GM21737 (cell line): ENCODE measurements around the gene CILP.

Experiments
- ATAC-seq: cut with Tn5 transposase; IDR thresholded peaks from one replicate; pipeline ENCODE4 v1.9.1; 2021; ENCODE audit warnings: mild to moderate bottlenecking, moderate library complexity; ENCODE audit not compliant: unreplicated experiment

CILP gene

DNA sequence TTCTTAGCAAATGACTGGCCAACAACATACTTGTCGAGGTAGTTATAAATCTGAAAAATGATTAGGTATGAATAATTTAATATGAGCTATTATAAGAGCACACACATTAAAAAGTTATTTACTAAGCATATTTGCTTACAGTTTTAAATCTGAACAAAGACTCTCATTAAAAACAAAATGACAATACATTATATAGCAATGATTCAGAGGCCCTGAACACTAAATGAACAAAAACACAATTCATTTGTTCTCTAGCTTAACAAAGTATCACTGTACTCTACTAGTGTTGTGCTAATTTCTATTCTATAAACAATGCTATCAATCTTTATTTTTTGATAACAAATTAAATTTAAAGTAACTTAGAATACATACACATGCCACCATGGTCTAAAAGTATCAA lies 47.1 kb downstream of the CILP start:
- no peak for ATAC-seq

DNA sequence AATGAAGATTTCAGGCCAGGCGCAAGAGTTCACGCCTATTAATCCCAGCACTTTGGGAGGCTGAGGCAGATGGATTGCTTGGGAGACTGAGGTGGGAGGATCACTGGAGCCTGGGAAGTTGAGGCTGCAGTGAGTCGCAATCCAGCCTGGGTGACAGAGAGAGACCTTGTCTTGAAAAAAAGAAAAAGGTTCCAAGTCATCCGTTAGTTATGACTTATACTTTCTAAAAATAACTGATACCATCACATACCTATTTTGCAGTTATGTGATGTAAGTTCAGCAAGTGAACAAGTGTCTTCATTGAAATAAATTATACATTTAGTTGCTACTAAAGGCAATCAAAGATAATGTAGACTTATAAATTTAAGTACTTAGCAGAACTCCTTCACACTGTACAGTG lies 48.2 kb downstream of the CILP start:
- ATAC-seq, result no peak

DNA sequence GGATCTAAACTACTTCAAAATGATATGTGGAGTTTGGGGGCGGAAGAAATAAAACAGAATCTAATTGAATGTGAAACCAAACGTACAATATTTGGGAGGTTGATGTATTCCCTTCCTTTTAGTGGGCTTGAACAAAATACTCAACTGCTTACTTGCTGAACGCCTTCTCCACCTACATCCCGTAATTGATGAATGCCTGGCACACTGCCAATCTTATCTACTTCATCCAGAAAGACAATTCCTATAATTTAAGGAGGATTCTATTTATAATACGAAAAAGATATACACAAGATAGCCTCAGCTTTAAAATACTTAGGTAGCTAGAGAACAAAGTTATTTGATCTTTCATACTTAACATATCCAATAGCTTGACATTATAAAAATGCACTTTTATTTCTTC lies 54.6 kb downstream of the CILP start:
- no peak for ATAC-seq

DNA sequence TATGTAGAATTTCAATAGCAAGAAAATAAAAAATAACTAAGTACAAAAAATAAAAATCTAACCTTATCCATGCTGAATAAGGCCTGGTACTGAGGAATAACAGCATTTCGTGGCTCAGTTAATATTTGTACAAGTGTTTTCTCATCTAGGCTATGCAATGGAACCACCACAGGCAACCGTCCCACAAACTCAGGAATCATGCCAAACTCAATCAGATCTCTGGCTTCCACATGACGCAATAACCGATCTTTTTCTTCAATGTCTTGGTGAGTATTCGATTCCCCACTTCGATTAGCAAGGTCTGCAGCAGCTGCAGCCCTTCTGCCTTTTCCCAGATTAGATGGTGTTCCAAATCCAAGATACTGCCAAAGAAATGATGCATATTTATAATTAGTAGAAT lies 56.6 kb downstream of the CILP start:
- ATAC-seq, result no peak

DNA sequence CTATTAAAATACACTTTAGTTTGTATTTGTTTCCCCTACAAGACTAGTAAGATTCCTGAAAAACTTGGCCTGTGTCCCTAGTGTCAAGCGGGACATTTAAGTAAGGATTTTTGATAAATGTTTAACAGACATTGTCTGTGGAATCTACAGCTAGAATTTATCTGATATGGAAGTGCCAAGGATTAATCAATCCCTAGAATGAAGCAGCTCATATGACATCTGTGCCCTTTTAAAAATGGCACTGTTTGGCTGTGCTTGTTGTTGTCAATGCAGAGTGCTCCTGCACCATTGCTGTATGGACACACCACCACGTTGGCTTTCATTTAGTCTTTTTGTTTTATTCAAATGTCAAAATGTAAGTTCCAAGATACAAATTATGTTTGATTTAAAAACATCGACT lies 63.4 kb downstream of the CILP start:
- no peak for ATAC-seq

DNA sequence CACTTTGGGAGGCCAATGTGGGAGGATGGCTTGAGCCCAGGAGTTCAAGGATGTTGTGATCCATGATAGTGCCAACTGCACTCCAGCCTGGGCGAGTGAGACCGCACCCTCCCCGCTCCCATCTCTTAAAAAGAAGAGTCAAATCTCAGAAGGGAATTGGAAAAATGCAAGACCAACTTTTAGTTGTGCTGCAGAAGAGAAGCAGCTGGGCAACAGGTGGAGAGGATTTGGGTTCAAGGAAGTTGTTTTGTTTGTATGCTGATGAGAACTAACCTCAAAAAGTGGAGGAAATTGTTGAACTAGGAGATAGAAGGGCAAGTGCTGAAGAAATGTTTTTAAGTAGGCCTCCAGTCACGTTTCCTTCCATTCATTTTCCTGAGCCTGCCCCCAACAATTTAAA lies 64.8 kb downstream of the CILP start:
- ATAC-seq, result no peak
